ENCODE data around the gene NOTCH4. TPM values are rescaled to one million over a fixed set of nuclear protein-coding genes. Genes with fewer than 3 reads are reported as not detected.

Gene NOTCH4
- total and polyA plus RNA-seq, 2 donors (not counting 3 experiments of a cell fraction or from before 2014, with no cell fraction given) = 41.7 to 114 TPM

- no TSS peak for BruUV-seq (replicated peaks)
- H3K9me1 ChIP-seq (replicated peaks; ENCODE audit: control insufficient read depth, extremely low read depth, insufficient read depth, low read length) = no peaks in the 10 kb centered on the region
- no peak for FAIRE-seq
- peaks cover 24% of the 10 kb centered on the region for H3K4me1 ChIP-seq (ENCODE audit: control insufficient read depth, extremely low read depth, insufficient read depth, low read length)
- no peaks in the 10 kb centered on the region for H3K9me3 ChIP-seq (replicated peaks; ENCODE audit: control insufficient read depth, insufficient read depth, low read length)
- dilution Hi-C loops (cut with MboI; ENCODE audit: extremely low pct_ligation_motif_present, low sequenced_read_pairs) (no loop called here), intact Hi-C loops (cut with micrococcal nuclease) (no loop called here)
- peak within 1 kb of the TSS; percentile 61 for H2AFZ ChIP-seq (ENCODE audit: low read depth, low read length)
- POLR2A ChIA-PET = no interaction called here
- no peak within 1 kb of the TSS for H3K27ac ChIP-seq (ENCODE audit: insufficient read depth, low read depth, low read length)
- TF ChIP-seq MAX (IDR thresholded peaks at IDR 0.05; ENCODE audit: insufficient read depth, insufficient read length) (no peak), POLR2AphosphoS5 (IDR thresholded peaks at IDR 0.05; ENCODE audit: insufficient read depth, low read depth, low read length) (no peak), FOS (IDR thresholded peaks at IDR 0.05; ENCODE audit: borderline replicate concordance, insufficient read depth, low read length) (no peak), EZH2 (IDR thresholded peaks at IDR 0.05; ENCODE audit: borderline replicate concordance, low read depth, low read length, severe bottlenecking) (no peak), CTCF (IDR thresholded peaks at IDR 0.05; ENCODE audit: extremely low read depth in 1 of 2, insufficient read depth in 1 of 2, low read depth in 1 of 2, low read length in 2 of 2) (no peak), POLR2A (IDR thresholded peaks at IDR 0.05; ENCODE audit: low read depth, low read length) (no peak), GATA2 (IDR thresholded peaks at IDR 0.05; ENCODE audit: insufficient read depth, insufficient read length, low read depth, low read length) (no peak), MYC (IDR thresholded peaks at IDR 0.05; ENCODE audit: low read depth, low read length) (no peak), JUN (IDR thresholded peaks at IDR 0.05; ENCODE audit: borderline replicate concordance, insufficient read depth, insufficient read length, low read depth) (no peak)
- no peaks in the 10 kb centered on the region for H3K36me3 ChIP-seq (ENCODE audit: control insufficient read depth in 2 of 2, extremely low read depth in 1 of 2, insufficient read depth in 2 of 2, low read length in 2 of 2)
- H3K79me2 ChIP-seq (ENCODE audit: control insufficient read depth, insufficient read depth, low read length) = peaks cover 4% of the 10 kb centered on the region
- H3K9ac ChIP-seq (replicated peaks; ENCODE audit: extremely low read depth, insufficient read depth, low read length) = no peak within 1 kb of the TSS
- peak within 1 kb of the TSS in 1 of 3 experiments; percentile 15 for H3K4me3 ChIP-seq (replicated peaks in 1 of 3; ENCODE audit: insufficient read depth in 1 of 3, low read depth in 1 of 3, low read length in 3 of 3)
- H3K4me2 ChIP-seq (ENCODE audit: insufficient read depth, low read length) = peak within 1 kb of the TSS; percentile 40
- peaks cover 12 to 16% of the 10 kb centered on the region in 2 experiments for H3K27me3 ChIP-seq (ENCODE audit: control insufficient read depth in 2 of 2, insufficient read depth in 2 of 2, low read length in 2 of 2)
- no peaks in the 10 kb centered on the region for H4K20me1 ChIP-seq (replicated peaks; ENCODE audit: control insufficient read depth, extremely low read depth, insufficient read depth, low read length)
- CTCF ChIA-PET = interaction anchor here (0.7 to 1.0 kb wide), 3 partner anchors 9 to 212 kb away, joined by 3 read pairs; no protein-coding TSS in a partner anchor
- DNase-seq (ENCODE audit: low read depth, low spot score) = peak; percentile 18
These were observed 71.8 kb downstream of the NOTCH4 start, which contains the start of gene PRRT1 for GRCh38 chr6:32151863-32152768. Gene PRRT1, minus strand, starts transcription at chr6:32151939. Its CDS starts 112 bp downstream, at chr6:32151827.

Data from endothelial cell of umbilical vein (primary cell).